A172 (cell line): ENCODE results near the gene C2orf81. TPM values are rescaled to one million over a fixed set of nuclear protein-coding genes. Genes with fewer than 3 reads are reported as not detected.
"Not testable (repeated sequence)": the region's sequence is repeated elsewhere in the genome, so short reads cannot be mapped to it uniquely, and the experiment has no call there.

Experiments
- DNase-seq: peaks from one replicate; pipeline ENCODE4 v3.0.0-alpha.2; 2015; ENCODE audit warnings: low spot score
- total RNA-seq: library from RNA; depleted of rRNA; stranded (reverse); fragments of >200 nt; shearing (Covaris generic); gene quantifications from 2 replicates; pipeline ENCODE4 v1.2.3, GENCODE V29; 2014

The C2orf81 gene
- total RNA-seq, 1 experiment from 2014 or later: 3.5 TPM

DNA sequence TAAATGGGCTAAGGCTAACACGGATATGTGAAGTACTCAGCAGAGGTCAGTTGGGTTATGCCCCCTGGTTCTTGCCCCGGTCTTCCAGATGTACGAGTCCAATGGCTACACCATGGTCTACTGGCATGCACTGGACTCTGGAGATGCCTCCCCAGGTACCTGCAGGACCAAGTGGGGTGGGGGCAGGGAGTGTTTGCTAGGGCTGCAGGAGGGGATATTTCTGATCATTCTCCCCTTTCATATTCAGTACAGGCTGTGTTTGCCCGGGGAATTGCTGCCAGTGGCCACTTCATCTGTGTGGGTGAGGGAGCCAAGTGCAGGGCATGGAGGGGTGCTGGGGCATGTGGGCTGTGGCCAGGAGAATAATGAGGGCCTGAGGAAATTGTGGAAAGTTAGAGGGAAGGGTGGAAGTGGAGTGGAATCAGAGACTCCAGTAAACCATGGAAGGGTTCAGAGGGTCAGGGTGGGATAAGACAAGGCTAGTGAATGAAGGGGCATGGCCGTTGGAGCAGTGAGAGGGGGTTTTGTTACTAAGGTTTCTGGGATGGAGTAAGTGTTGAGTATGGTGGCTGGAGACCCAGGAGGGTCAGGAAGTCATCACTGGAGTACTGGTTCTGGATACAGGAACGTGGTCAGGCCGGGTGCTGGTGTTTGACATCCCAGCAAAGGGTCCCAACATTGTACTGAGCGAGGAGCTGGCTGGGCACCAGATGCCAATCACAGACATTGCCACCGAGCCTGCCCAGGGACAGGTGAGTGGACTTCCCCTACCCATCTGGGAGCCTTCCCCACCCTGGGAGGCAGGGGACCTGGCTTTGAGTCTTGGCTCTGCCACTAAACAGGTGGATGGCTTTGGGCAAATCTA lies 2.0 kb upstream of the C2orf81 start:
- no peak for DNase-seq

- DNase-seq: not testable (repeated sequence)
These were observed 846 bp downstream of the C2orf81 start for GRCh38 chr2:74420443-74421103.

DNA sequence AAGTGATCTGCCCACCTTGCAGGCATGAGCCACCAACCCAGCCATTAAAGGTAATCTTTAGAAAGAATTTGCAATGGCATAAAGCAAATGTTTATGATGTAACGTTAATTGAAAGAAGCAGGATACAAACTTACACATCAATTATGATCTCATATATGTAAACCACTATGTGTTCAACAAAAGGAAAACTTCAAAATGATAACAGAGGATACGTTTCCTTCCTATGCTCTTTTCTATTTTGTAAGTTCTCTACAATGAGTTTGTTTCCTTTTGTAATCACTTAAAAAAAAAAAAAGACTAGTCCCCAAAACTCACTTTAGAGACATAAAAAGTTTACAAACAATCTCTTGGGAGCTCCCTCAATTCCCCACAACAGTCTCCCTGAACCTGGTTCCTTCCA lies 1.4 kb downstream of the C2orf81 start:
- DNase-seq: no peak

- DNase-seq: no peak
These were observed 2.1 kb downstream of the C2orf81 start for GRCh38 chr2:74419345-74419744.

GRCh38 chr2:74418312-74418711 lies 3.1 kb downstream of the C2orf81 start:
- no peak for DNase-seq

- no peak for DNase-seq
These were observed 3.7 kb downstream of the C2orf81 start for GRCh38 chr2:74417763-74418162.

DNA sequence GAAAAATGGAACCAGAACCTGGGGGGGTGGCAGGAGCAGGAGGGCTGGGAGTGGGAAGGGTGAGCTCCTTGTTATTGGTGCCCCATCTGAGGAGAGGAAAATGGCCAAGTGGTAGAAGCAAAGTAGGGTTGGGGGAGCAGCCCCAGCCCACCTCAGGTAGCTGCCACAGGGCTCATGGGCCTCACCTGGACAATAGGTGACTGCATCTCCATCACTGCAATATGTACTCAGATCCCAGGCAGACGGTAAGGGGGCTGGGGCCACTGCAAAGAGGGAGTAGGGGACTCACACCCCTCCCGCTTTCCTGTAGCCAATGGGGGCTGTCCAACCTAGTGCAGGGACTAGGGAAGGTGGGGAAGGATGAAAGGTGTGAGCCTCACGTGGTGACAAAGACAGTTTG lies 4.2 kb downstream of the C2orf81 start:
- DNase-seq: no peak

DNA sequence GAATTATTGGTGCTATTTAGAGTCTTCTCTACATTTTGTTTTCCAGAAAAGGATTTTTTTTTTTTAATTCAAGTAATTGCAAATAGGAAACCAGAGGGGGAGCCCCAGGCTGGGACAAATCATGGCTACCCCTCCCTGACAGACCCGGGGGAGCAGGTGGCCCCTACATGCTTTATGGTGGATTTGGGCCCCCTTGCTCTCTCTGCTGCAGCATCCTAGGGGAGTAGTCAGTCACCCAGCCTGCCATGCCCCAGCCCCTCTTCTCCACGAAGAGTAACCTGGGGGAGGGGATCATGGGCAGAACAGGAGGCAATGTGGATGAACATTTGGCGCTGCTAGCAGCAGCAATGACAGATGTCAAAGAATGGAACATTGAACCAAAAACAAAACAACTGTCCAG lies 4.6 kb downstream of the C2orf81 start:
- no peak for DNase-seq

GRCh38 chr2:74415762-74416395 lies 5.5 kb downstream of the C2orf81 start:
- DNase-seq: no peak

- DNase-seq: no peak
These were observed 6.3 kb downstream of the C2orf81 start for GRCh38 chr2:74414881-74415761.

DNA sequence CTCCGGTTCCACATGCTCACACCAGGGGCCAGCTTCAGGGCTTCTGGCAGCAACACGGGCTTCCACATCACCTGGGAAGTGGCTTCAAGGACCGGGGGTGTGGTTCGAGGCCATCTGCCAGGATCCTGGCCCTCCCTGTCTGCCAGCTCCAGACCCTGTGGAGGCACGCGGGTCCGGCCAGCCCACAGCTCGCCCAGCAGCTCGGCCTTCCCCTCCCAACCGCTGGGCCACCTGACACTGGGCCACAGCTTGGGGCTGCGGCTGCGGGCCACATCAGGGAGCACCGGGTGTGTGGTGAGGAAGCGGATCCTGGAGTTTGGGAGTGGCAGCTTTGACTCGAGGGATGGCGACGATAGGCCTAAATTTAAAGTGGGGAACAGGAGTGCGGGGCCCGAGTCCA lies 7.0 kb downstream of the C2orf81 start:
- DNase-seq: no peak

DNA sequence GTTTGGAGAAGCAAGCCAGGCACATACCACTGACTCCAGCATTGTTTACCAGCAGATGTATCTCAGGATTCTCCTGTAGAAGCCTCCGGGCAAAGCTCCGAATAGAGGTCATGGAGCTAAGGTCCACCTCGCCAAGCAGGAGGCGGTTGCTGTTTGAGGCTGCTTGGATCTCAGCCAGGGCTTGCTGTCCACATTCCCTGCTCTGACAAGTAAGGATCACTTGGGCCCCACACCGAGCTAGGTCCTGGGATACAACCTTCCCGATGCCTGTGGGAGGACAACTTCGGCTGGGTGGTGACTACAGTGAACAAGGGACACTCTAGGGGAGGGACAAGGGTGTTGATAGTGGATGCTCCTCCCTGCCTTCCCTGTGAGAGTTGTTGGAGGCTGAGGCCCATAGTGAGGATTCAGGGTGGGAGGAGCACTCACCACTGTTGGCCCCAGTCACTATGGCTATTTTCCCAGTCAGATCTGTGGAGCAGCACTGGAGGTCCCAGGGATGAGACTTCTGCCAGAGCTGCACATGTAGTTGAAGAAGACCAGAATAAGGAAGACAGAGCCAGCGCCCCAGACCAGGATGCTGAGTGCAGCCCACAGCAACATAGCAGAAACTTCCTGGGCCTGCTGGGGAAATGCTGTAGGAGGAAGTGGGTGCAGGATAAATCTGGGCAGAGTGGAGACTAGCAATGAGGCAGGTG lies 8.3 kb downstream of the C2orf81 start:
- no peak for DNase-seq

GRCh38 chr2:74407682-74408081 lies 13.7 kb downstream of the C2orf81 start:
- DNase-seq: no peak

GRCh38 chr2:74406035-74406434 lies 15.4 kb downstream of the C2orf81 start:
- DNase-seq: peak; percentile 80

GRCh38 chr2:74401891-74402290 lies 19.5 kb downstream of the C2orf81 start:
- DNase-seq: no peak

DNA sequence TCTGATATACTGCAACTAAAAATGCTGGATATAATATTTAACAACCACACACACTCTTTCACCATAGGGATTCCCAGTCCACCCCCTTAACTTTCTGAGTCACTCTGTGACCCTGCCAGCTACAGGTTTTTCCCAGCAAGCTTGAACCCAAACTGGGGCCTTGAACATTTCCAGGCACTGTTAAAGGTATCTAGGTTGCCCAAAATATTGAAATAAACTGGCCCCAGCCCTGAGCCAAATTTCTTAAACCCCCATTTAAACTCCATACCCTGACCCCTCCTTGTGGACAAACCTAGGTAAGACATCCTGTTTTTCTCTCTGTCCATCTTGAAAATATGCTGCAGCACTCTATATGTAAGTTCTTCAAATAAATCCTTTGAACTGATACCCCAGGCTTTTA lies 21.6 kb downstream of the C2orf81 start:
- peak; percentile 22 for DNase-seq

DNA sequence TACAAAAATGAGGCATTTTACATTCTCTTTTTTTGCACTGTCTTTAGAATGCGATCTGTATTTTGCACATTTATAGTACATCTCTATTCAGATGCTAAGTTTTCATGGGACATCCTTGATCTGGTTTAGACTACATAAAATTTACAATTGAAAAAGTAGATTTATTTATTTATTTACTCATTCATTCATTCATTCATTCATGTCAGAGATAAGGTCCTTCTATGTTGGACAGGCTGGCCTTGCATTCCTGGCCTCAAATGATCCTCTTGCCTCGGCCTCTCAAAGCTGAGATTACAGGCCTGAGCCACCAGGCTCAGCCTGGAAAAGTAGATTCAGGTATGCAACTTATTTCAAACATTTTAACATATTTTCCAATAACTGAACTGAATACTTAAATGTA lies 25.3 kb downstream of the C2orf81 start:
- DNase-seq: no peak

DNA sequence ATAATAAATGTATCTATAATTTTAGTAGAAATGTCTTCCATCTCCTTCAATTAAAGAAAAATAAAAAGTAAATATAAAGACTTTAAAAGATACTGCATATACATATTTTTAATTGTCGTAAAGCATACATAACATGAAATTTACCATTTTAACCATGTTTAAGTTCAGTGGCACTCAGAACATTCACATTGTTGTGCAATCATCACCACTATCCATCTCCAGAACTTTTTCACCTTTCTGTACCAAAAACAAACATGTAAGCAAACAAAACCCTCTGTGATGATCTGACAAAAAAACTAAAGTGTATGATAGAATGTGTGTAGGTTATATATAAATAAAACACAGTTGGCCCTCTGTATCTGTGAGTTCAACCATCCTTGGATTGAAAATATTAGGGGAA lies 27.9 kb downstream of the C2orf81 start:
- DNase-seq: no peak

- DNase-seq: no peak
These were observed 29.0 kb downstream of the C2orf81 start for GRCh38 chr2:74392449-74392743.

GRCh38 chr2:74391580-74392448 lies 29.6 kb downstream of the C2orf81 start:
- DNase-seq: peak; percentile 83
